PFSK-1 (cell line): Measurements from ENCODE around the gene GSN.

Source experiments
- POLR2AphosphoS5 ChIP-seq: IDR thresholded peaks from 2 replicates; pipeline ENCODE4 v1.6.1; 2012; ENCODE audit warnings: low read depth, mild to moderate bottlenecking, control low read depth, low read length, moderate library complexity
- SIN3A ChIP-seq: IDR thresholded peaks from 2 replicates; pipeline ENCODE4 v1.6.1; 2012; ENCODE audit warnings: mild to moderate bottlenecking, low read length, moderate library complexity, borderline replicate concordance; ENCODE audit not compliant: insufficient read depth
- TAF1 ChIP-seq: IDR thresholded peaks from 2 replicates; pipeline ENCODE4 v1.6.1; 2012; ENCODE audit warnings: low read length, control low read depth, borderline replicate concordance; ENCODE audit not compliant: insufficient read depth
- TF ChIP-seq, protein P1 (sequence below), 2 experiments: IDR thresholded peaks; 2 replicates each; pipeline versions ENCODE4 v1.6.1 to v1.8.0; 2011 to 2012; ENCODE audit warnings: low read depth in 2 of 2, low read length in 2 of 2, control low read depth in 1 of 2, inconsistent platforms in 1 of 2, mild to moderate bottlenecking in 1 of 2, moderate library complexity in 1 of 2; ENCODE audit not compliant: insufficient read depth in 1 of 2

- TF ChIP-seq, protein P1, sequence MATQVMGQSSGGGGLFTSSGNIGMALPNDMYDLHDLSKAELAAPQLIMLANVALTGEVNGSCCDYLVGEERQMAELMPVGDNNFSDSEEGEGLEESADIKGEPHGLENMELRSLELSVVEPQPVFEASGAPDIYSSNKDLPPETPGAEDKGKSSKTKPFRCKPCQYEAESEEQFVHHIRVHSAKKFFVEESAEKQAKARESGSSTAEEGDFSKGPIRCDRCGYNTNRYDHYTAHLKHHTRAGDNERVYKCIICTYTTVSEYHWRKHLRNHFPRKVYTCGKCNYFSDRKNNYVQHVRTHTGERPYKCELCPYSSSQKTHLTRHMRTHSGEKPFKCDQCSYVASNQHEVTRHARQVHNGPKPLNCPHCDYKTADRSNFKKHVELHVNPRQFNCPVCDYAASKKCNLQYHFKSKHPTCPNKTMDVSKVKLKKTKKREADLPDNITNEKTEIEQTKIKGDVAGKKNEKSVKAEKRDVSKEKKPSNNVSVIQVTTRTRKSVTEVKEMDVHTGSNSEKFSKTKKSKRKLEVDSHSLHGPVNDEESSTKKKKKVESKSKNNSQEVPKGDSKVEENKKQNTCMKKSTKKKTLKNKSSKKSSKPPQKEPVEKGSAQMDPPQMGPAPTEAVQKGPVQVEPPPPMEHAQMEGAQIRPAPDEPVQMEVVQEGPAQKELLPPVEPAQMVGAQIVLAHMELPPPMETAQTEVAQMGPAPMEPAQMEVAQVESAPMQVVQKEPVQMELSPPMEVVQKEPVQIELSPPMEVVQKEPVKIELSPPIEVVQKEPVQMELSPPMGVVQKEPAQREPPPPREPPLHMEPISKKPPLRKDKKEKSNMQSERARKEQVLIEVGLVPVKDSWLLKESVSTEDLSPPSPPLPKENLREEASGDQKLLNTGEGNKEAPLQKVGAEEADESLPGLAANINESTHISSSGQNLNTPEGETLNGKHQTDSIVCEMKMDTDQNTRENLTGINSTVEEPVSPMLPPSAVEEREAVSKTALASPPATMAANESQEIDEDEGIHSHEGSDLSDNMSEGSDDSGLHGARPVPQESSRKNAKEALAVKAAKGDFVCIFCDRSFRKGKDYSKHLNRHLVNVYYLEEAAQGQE (IDR thresholded peaks at IDR 0.05; ENCODE audit: insufficient read depth in 1 of 2, low read depth in 2 of 2, low read length in 2 of 2), result no peak
- TF ChIP-seq SIN3A, result no peak
- TF ChIP-seq POLR2AphosphoS5, result no peak
- no peak for TF ChIP-seq TAF1
Measured at GRCh38 chr9:121242959-121243346, 25.0 kb upstream of the GSN start.
